ENCODE measurements around the gene GPANK1.
A peak's percentile ranks its signal among the peaks of the same experiment; 100 is the strongest.

GRCh38 chr6:31620586-31621319 lies 44.0 kb downstream of the GPANK1 start, which contains the start of gene PRRC2A:
- TF ChIP-seq POLR2A (IDR thresholded peaks at IDR 0.05; ENCODE audit: low read depth, low read length), result peak; percentile 66
- TF ChIP-seq POLR2AphosphoS5 (IDR thresholded peaks at IDR 0.05; ENCODE audit: low read depth, low read length), result no peak
